ENCODE results near the gene CCDC102B.

The CCDC102B gene

DNA sequence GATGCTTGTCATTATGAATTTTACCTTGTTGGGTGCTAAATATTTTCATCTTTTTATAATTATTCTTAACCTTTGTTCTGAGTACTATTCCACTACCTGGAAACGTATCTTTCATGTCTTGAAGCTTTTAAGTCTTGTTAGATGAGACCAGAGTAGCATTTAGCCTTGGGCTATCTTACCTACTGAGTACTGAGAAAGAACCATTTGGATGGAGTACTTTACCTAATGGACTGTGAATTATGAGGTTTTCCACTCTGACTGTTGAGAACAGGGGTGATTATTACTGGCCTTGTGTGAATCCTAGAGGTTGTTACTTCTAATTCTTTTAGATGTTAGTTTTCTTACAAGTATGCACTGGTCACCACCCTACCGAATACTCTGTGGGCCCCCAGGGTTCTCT lies 63.5 kb downstream of the CCDC102B start:
- no peak overlapping the region for H3K4me3 ChIP-seq (replicated peaks; ENCODE audit: insufficient read depth, low read length)
- DNase-seq (ENCODE audit: low read depth in 1 of 2, low spot score in 1 of 2), result no peak
- no peaks in the 10 kb centered on the region for H3K27me3 ChIP-seq (ENCODE audit: insufficient read depth, poor library complexity, severe bottlenecking)
- no peak for TF ChIP-seq SPI1 (IDR thresholded peaks at IDR 0.05; ENCODE audit: borderline replicate concordance, low read depth)
- TF ChIP-seq, protein P1, sequence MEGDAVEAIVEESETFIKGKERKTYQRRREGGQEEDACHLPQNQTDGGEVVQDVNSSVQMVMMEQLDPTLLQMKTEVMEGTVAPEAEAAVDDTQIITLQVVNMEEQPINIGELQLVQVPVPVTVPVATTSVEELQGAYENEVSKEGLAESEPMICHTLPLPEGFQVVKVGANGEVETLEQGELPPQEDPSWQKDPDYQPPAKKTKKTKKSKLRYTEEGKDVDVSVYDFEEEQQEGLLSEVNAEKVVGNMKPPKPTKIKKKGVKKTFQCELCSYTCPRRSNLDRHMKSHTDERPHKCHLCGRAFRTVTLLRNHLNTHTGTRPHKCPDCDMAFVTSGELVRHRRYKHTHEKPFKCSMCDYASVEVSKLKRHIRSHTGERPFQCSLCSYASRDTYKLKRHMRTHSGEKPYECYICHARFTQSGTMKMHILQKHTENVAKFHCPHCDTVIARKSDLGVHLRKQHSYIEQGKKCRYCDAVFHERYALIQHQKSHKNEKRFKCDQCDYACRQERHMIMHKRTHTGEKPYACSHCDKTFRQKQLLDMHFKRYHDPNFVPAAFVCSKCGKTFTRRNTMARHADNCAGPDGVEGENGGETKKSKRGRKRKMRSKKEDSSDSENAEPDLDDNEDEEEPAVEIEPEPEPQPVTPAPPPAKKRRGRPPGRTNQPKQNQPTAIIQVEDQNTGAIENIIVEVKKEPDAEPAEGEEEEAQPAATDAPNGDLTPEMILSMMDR (IDR thresholded peaks at IDR 0.05; ENCODE audit: insufficient read depth, low read length), result no peak
- no peak overlapping the region for H3K27ac ChIP-seq (replicated peaks)

DNA sequence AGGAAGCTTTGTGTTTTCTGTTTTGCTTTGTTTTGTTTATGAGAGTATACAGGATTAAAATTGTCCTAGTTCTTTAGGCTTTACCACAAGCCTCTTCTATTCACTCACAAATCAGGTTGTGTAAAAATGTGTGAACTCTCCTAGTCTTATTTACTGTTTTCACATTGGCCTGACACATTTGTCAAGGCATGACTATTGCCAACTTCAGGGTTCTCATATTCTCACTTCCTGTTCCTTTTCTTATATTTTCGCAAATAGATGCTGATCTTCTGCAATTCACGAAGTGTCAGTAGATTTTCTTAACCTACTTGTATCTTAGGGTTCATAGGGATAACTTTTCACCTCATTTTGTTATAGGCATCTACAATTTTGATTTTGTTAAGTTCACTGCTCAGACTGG lies 67.1 kb downstream of the CCDC102B start:
- H3K4me3 ChIP-seq (replicated peaks; ENCODE audit: insufficient read depth, low read length), result no peak overlapping the region
- H3K27ac ChIP-seq (replicated peaks), result no peak overlapping the region
- H3K27me3 ChIP-seq (ENCODE audit: insufficient read depth, poor library complexity, severe bottlenecking), result no peaks in the 10 kb centered on the region
- no peak for DNase-seq (ENCODE audit: low read depth in 1 of 2, low spot score in 1 of 2)
- TF ChIP-seq POLR2AphosphoS5 (IDR thresholded peaks at IDR 0.05; ENCODE audit: low read depth) (no peak), SPI1 (IDR thresholded peaks at IDR 0.05; ENCODE audit: borderline replicate concordance, low read depth) (peak; percentile 28; the same call in 1 of the 2 replicates)

DNA sequence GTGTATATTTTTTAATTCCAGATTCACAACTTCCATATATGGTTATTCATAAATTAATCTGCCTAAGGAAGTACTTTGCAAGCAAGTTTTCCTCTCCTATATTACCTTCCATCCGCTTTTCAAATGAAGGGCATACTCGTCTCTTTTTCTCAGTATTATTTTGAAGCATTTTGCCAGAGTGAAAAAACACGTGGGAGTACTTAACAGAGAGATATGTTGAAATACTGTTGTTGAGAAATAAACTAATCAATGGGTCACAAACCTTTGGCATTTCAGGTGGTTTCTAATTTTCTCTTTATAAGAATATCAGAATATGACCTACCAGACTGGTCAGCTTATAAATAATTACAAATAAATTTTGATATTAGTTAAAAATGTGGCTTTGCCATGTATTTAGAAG lies 67.6 kb downstream of the CCDC102B start:
- Histone ChIP-seq H3K4me3 (replicated peaks; ENCODE audit: insufficient read depth, low read length) (no peak overlapping the region), H3K27me3 (ENCODE audit: insufficient read depth, poor library complexity, severe bottlenecking) (no peaks in the 10 kb centered on the region), H3K27ac (replicated peaks) (no peak overlapping the region)
- DNase-seq (ENCODE audit: low read depth in 1 of 2, low spot score in 1 of 2), result no peak
- TF ChIP-seq GABPA (IDR thresholded peaks at IDR 0.05; ENCODE audit: low read depth) (no peak), POLR2AphosphoS5 (IDR thresholded peaks at IDR 0.05; ENCODE audit: low read depth) (no peak), SPI1 (IDR thresholded peaks at IDR 0.05; ENCODE audit: borderline replicate concordance, low read depth) (no peak)
- TF ChIP-seq, protein P1 (IDR thresholded peaks at IDR 0.05; ENCODE audit: insufficient read depth, low read length), result no peak
- TF ChIP-seq, protein P2, sequence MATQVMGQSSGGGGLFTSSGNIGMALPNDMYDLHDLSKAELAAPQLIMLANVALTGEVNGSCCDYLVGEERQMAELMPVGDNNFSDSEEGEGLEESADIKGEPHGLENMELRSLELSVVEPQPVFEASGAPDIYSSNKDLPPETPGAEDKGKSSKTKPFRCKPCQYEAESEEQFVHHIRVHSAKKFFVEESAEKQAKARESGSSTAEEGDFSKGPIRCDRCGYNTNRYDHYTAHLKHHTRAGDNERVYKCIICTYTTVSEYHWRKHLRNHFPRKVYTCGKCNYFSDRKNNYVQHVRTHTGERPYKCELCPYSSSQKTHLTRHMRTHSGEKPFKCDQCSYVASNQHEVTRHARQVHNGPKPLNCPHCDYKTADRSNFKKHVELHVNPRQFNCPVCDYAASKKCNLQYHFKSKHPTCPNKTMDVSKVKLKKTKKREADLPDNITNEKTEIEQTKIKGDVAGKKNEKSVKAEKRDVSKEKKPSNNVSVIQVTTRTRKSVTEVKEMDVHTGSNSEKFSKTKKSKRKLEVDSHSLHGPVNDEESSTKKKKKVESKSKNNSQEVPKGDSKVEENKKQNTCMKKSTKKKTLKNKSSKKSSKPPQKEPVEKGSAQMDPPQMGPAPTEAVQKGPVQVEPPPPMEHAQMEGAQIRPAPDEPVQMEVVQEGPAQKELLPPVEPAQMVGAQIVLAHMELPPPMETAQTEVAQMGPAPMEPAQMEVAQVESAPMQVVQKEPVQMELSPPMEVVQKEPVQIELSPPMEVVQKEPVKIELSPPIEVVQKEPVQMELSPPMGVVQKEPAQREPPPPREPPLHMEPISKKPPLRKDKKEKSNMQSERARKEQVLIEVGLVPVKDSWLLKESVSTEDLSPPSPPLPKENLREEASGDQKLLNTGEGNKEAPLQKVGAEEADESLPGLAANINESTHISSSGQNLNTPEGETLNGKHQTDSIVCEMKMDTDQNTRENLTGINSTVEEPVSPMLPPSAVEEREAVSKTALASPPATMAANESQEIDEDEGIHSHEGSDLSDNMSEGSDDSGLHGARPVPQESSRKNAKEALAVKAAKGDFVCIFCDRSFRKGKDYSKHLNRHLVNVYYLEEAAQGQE (IDR thresholded peaks at IDR 0.05; ENCODE audit: insufficient replicate concordance, low read depth), result no peak

DNA sequence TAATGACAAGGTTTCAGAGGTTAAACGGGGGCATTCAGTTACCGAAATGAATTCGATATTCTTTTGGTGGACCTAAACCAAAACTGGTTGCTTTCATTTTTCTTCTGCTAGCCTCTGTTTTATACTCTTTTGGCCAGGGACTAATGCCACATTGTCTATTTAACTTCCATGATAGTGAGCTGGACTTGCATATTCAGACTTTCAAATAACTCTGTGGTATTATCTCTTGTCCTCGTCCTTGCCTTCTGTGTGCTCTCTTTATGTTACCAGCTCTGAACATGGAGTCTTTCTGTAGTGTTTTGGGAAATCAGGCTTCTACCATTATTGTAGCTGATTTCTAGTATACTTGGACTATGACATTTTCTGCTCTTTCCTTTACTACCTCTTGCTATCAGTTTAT lies 75.1 kb downstream of the CCDC102B start:
- no peak for TF ChIP-seq GABPA (IDR thresholded peaks at IDR 0.05; ENCODE audit: low read depth)
- no peak for TF ChIP-seq POLR2AphosphoS5 (IDR thresholded peaks at IDR 0.05; ENCODE audit: low read depth)
- TF ChIP-seq, protein P1 (IDR thresholded peaks at IDR 0.05; ENCODE audit: insufficient read depth, low read length), result no peak
- TF ChIP-seq SPI1 (IDR thresholded peaks at IDR 0.05; ENCODE audit: borderline replicate concordance, low read depth), result no peak
- TF ChIP-seq, protein P2 (IDR thresholded peaks at IDR 0.05; ENCODE audit: insufficient replicate concordance, low read depth), result no peak
- Histone ChIP-seq H3K27me3 (ENCODE audit: insufficient read depth, poor library complexity, severe bottlenecking) (no peaks in the 10 kb centered on the region), H3K4me3 (replicated peaks; ENCODE audit: insufficient read depth, low read length) (no peak overlapping the region), H3K27ac (replicated peaks) (no peak overlapping the region)
- no peak for DNase-seq (ENCODE audit: low read depth in 1 of 2, low spot score in 1 of 2)
